Fibroblast of skin of back (primary cell): Measurements from ENCODE around the gene TMED10. TPM values are rescaled to one million over a fixed set of nuclear protein-coding genes. Genes with fewer than 3 reads are reported as not detected.

Experiments used
- DNase-seq: peaks from one replicate; pipeline ENCODE4 v3.0.0-alpha.2; 2013
- polyA plus RNA-seq, 2 experiments: library from polyadenylated mRNA; unstranded; fragments of 120-200 nt; gene quantifications; one replicate each; pipeline ENCODE4 v1.2.1, GENCODE V29; 2013; ENCODE audit not compliant: insufficient read length in 2 of 2

TMED10 gene
- polyA plus RNA-seq (2013, experiment 1 of 2; ENCODE audit: insufficient read length), result 226 TPM
- polyA plus RNA-seq (2013, experiment 2 of 2; ENCODE audit: insufficient read length), result 204 TPM

DNA sequence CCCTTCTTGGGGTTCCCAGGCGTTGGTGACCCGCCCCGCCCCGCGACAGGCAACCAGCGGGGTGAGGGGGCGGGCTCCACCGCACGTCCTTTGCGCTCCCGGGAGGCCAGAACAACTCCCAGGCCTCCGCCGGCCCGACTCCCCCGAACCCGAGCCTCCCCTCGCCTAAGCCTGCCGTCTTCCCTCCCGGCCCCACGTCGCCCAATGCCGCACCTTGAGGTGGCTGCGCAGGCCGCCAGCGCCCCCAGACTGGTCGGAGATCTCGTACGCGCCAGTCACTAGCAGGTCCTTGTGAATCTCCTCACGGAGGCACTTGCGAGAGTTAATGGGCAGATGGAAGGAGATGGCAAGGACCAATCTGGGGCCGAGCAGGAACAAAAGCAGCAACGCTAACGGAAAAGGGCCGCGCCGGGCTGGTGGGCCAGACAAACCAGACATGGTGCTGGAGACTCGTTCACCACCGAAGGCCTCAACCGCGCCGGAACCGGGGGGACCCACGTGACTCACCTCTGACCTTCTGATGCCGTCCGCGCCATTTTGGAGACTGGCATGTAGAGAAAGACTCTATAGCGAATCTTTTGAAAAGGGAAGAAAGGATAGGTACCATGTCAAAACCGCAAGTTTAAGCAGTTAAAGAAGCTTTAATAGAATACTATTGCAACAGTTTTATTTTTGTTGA is at the start of gene TMED10:
TMED10 (minus strand) TSS at position 471 of the 679 bp plus-strand sequence; CDS start at position 438, 33 bp downstream.
- peak; percentile 86 for DNase-seq

DNA sequence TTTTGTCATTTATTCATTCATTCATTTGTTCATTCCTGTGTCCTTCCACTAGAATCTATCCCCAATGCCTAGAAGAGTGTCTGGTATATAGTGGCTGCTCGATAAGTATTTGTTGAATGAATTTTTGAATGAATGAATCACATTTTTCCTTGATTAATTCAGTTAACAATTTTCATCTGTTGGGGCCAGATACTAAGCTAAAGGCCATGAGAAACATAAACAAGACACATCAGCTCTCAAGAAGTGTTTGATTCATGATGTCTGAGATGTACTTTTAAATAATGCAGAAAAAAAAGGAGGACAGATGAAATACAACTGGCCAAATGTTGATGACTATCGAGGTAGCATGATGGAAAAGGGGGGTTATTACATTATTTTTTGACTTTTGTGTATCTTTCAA is 48.1 kb upstream of the TMED10 start:
- DNase-seq, result no peak

DNA sequence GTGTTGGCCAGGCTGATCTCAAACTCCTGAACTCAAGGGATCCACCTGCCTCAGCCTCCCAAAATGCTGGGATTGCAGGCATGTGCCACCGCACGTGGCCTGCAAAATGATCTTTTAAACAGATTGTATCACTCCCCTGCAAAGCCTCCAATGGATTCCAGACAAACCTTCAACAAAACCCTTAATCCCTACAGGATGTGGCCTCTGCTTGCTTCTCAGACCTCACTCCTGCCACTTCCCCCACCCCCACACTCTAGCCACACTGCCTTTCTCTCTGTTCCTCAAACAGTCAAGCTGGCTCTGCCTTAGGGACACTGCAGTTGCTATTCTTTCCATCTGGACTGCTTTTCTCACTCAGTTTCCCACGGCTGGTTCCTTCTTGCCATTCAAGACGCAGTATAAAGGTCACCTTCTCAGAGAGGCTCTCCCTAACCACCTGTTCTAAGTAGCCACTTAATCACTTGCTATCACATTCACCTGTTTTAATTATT is 47.3 kb upstream of the TMED10 start:
- peak; percentile 53 for DNase-seq

DNA sequence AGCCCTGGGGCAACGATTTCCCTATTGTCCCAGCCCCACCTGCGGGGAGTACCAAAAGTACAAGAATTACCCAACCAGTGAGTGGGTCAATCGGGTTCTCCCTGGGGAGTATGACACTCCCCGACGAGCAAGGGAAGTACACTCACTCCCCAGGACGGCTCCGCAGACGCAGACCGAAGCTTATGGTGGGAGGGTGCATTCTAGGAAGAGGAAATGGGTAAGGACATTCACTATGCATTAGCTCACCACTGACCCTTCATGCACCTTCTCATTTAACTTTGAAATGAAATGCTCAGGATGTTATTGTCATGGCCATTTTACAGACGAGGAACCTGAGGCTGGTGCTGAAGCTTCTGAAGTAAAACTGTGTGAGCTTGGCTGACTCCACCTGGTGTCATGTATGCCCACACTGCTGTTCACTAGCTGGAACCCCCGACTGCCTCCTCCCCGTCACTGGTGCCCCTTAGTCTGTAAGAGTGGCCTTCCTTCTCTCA is 45.8 kb upstream of the TMED10 start:
- peak; percentile 93 for DNase-seq

DNA sequence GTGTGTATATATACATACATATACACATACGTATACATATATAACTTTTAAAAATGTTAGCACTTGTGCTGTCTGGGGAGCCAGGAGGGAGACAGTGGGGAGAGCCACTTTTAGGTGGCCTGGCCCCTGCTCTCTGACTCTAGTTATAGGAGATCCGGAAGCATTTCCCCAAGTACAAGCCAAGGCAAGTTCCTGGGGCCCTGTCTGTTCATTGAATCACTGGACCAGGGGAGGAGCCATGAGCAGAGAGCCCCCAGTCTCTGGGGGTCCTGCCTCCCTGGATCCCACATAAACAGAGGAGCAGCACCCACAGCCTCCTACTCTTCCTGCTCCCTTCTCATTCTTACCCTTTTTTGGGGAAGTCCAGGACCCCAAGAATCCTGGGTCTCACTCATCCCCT is 45.4 kb upstream of the TMED10 start:
- DNase-seq, result no peak

DNA sequence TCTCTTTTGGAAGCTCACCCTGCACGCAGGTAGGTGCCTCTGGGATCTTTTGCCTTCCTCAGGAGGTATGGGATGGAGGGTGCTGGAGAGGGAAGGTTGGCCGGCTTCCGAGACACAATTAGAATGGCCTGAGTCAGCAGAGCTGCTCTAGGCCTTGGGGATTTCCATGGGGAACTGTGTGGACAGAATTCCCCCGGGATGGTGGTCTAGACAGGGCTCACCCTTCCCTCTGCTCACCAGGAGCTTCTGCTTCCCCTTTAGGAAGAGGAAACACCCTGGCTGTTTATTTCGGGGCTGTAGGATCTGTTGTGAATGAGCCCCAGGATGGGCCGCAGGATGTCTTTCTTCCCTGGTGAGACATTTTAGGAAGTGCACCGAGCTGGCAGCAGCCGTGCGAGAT is 43.7 kb upstream of the TMED10 start:
- no peak for DNase-seq

DNA sequence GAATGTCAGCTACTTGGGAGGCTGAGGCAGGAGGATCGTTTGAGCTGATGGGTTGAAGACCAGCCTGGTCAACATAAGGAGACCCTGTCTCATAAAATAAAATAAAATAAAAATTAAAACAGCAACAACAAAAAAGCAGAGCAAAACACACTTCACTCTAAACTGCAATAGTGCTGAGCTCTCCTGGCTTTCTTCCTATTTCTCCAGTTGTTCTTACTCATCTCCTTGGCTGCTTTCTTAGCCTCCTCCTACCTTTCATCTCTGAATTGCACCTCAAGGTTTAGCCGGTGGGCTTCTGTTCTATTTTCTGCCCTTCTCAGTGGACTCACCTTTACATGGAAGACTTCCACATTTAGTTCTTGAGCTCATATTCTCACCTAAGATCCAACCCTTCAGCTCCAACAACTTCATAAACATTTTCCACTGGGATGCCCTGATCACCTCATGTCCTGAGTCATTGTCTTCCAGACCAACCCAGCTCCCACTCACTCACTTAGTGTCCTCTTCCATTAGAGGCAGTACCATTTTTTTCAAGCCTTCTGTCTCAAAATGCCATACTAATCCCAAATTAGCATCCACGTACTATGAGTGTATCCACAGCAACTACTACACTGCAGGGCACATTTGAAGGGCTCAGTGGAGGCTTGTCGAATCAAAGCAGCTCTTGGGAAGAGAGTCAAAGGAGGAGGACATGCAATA is 41.2 kb upstream of the TMED10 start:
- DNase-seq, result no peak

DNA sequence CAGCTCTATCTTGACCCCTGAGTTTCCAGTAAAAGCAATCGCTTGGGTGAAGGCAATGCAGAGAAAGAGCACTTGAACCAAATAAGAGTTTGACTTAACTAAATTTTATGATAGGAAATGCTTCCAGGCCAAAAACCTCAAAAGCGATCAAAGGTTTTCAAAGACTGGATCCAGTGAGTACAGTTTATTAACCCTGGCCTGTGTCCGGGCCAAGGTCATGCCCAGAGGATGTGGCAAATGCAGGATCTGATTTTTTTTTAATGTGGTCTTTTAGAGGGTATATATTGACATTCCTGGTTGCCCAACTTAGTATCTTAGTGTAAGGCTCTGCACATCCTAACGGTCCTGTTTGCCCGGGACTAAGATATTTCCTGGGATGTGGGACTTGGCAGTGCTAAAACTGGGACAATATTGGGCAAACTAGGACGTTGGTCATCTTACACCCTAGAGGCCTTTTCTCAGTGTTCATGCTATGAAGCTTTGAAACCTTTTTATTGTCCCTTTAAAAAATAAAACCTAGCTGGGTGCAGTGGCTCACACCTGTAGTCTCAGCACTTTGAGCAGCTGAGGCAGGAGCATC is 40.1 kb upstream of the TMED10 start:
- DNase-seq, result no peak

DNA sequence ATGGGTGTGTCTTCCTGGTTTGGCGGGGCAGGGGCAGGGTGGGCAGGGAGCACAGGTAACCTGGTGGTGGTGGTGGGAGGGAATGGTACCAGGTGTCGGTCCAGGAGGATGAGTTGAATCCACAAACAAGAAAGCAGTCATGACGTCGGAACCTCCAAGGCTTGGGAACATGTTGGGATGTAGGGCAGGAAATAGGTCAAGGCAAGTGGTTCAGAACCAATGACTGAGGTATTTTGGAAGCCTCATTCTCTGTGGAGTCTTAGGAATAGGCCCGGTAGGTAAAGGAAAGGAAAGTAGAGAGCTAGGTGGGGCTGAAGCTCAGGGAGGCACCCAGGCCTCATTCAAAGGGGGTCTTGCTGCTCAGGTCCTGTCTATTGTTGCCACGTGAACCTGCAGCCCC is 39.1 kb upstream of the TMED10 start:
- no peak for DNase-seq

DNA sequence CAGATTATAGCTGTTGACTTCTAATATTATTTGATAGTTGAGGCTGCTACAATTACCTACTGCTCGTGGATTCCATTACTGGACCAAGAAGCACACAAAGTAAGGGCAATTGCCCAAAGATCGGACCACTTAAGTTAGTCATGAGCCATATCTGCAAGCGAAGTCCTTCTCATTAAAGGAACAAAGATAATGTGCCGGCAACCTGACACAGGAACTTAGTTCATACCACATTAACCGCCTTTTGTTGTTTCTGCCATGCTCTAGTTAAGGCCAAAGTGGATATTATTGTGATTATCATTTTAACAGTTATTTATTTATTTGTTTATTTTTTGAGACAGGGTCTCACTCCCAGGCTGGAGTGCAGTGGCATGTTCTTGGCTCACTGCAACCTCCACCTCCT is 38.1 kb upstream of the TMED10 start:
- no peak for DNase-seq

DNA sequence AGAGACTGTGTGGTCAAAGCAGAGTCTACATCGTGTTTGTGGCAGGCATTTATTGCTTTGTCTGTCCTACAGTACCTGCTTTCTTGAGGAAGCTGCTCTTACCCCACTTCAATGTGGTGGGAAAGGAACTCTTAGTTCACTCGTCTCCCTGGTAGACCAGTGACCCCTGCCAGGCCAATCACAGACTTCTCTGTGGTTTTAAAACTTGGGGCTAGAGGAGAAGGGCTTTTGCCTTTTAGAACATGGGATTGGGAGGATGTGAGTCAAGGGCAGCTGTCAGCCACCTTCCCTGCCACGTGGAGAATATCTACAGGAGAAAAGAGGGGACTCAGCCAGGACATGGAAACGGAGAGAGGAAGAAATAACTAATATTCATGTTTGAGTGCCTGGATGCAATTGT is 36.8 kb upstream of the TMED10 start:
- DNase-seq, result no peak

DNA sequence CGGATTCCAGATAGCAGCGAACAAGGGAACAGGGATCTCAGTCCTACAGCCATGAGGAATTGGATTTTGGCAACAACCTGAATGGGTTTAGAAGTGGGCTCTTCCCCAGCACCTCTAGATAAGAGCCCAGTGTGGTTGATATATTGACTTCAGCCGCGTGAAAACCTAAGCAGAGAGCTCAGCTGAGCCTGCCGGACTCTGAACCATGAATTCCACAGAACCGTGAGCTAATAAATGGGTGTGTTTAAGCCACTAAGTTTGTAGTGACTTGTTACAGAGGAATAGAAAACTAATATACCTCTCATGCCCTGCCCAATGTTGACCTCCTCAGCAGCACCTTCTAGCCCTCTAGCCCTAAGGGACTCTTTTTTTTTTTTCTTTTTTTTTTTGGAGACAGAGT is 32.4 kb upstream of the TMED10 start:
- no peak for DNase-seq

DNA sequence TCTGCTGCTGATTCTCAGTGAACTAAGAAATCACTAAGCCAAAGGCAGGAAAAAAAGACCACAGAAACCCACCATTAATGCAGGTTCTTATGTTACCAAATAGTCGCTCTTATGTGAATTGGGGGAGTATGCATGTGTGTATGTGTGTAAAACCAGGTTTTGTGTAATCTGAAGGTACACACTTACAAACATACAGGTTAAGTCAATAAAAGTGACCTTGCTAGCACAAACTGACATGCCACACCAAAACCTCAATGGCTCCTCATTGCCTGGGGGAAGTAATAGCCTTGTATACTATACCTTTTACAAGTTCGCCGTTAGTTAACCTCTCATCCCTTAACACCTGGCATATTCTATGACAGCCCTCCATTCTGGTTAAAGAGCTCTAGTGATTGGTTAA is 29.8 kb upstream of the TMED10 start:
- DNase-seq, result no peak

DNA sequence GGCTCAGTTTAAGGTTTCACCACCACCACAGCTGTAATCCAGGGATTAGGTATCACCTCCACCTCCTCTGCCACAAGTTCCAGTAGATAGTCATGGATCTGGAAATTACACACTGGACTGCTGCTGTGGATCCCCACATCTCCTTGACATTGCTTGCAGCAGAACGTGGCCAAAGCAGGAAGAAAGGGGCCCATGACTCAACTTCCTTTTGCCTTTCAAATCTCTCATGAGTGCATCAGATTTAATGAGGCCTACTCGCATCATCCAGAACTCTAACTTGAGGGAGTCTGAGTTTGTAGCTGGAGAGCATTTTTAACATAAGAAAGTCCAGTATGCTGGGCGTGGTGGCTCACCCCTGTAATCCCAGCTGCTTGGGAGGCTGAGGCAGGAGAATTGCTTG is 29.2 kb upstream of the TMED10 start:
- peak; percentile 67 for DNase-seq

DNA sequence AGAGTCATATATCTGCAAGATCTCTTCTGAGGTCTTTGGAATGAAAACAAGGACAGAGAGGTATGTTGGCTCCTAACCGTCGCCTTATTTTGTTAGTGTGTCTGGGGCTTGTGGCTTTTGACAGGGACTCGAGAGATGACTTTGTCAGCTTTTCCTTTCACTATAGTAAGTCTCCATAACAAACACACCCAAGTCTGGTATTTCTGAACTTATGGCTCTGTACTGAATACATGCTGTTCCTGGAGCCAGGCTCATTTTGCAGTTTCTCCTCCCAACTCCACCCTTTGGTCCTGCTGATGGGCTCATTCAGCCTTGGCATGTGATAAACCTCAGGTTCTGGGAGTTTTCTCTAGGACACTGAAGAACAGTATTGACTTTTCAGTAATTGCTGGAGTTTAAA is 27.7 kb upstream of the TMED10 start:
- DNase-seq, result peak; percentile 60

DNA sequence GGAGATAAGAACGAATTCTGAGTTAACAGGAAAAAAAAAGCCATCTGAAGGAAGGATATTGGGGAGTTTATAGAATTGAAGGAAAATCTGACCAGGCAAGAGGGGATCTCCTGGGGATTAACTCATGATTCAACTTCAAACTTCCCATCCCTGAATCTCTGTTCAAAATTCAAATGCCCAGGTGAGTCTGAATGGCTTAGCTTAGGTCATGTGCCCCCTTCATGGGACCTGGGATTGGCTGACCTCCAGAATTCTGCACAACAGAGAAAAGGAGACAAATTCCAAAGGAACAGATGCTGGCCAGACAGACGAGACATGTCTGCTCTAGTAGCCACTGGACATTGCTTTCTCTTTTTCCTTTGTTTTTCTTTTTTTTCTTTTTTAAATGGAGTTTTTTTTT is 26.2 kb upstream of the TMED10 start:
- no peak for DNase-seq

DNA sequence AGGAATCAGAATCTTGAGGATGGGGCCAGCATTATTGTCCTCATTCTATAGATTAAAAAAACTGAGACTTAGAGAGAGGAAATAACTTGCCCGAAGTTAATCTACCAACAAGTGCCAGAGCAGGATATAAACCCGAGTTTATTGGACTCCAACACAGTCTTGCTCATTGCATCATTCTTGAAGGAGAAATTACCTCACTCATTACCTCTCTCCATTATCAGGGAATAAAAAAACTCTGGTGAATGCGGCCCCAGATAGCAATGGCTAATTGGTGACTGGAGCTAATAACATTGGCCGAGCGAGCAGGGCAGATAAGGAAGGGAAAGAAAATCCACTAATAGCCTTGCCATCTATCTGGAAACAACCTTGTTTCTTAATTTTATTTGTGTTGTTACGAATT is 24.7 kb upstream of the TMED10 start:
- no peak for DNase-seq

DNA sequence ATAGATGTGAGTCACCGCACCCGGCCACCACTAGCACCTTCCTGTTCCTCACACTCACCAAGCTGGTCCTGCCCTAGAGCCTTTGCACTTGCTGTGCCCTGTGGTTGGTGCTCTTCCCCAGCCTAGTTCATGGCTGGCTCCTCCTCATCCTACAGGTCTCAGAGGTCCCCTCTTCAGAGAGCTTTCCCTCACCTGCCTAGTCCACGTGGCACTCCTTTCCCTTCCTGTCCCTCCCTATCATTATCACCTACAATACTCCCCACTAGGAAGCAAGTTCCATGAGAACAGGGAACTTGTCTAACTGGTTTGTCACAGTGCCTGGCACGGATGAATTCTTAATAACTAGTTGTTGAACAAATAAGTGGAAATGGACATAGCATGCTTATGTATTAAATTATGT is 24.0 kb upstream of the TMED10 start:
- no peak for DNase-seq

DNA sequence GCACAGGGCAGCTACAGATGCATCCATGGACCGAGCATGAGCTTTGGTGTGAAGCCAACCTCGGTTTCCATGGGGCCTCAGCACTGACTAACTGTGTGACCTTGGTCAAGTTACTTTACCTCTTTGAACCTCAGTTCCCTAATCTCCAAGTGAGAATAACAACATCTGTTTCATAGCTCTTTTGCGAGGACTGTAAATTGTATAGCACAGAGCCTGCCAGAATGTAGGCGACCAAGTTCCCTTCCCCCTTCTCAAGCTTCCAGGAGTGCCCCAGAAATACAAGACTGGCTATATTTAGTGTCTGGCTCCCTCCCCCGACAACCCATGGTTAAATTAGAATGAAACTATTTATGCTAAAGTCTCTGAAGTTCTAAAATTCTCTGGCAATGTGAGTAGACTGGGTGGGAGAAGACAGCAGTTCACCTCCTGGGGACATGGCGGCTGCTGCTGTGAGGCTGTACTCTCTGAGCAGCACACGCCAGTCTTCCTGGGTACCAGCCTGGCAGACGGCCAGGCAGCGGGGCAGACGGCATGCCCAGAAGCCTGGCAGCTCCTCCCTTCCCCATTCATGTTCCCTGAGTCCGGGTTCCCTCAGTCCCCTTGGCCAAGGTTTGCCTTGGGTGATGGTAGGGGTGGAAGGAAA is 22.0 kb upstream of the TMED10 start:
- peak; percentile 32 for DNase-seq

DNA sequence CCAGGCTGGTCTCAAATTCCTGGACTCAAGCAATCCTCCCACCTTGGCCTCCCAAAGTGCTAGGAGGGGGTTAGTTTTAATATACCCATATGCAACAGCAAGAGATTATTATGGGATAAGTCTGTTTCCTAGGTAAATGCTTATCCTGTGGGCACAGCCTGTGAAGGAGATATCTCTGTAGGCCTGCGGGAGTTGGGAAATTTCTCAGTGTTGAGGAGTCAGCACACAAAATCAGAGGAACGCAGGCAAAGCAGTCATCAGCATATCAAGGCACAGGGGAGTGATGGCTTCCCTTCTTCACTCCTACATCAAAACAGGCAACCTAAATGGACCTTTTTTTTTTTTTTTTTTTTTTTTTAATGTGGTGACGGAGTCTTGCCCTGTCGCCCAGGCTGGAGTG is 20.9 kb upstream of the TMED10 start:
- no peak for DNase-seq

DNA sequence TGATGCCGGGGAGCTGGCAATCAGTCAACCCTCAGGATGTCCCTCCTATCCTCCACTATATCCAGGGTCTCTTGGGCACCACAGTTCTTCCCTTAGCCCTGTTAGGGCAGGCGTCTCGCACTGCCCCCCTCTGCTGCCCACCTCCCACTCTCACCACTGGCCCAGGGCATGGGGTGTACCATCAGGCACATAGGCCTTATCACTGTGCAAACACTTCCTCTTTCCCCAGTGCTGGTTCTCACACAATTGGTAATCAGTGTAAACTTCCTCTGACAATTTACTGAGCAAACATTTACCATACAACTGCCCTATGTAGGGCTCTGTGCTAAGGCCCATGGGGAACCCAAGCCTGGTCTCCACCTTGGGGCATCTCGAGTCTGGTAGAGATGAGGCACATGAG is 20.1 kb upstream of the TMED10 start:
- DNase-seq, result no peak

DNA sequence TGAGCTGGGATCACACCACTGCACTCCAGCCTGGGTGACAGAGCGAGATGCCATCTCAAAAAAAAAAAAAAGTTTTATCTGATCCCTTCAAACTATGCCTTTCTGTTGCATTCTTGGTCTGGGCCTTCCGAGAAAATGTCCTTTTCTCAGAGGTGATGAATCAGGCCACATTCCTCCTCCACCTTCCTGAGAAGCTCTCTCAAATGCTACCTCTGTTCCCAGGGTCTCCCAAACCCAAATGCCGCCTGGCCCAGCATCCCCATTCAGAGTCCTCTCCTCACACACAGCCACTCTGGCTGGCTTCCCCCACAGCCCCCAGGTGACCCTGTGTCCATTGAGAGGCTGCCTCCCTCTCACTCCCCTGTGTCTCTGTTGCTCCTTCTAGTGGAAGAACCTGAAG is 19.7 kb upstream of the TMED10 start:
- no peak for DNase-seq

DNA sequence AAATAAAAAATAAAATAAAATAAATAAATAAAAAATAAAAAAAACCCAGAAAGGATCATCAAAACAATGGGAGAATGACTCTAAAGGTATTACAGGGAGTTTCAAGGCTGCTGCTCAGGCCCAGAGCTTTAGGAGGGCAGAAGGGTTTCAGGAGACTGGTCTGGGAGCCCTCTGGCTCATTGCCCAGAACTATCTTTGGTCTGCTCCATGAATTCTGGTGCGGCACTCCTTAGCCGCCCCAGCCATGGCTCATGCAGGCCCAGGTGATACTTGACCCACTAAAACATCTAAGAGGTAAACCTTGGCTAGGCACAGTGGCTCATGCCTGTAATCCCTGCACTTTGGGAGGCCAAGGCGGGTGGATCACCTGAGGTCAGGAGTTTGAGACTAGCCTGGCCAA is 14.7 kb upstream of the TMED10 start:
- DNase-seq, result no peak
